GM19193 (cell line): Measurements from ENCODE around the gene SHLD1.

Experiments used
- POLR2A ChIP-seq: IDR thresholded peaks from 4 replicates; pipeline ENCODE4 v1.6.1; 2011; ENCODE audit not compliant: insufficient read depth, insufficient read length; ENCODE audit errors: extremely low read depth

The SHLD1 gene

GRCh38 chr20:5789827-5790226 is 39.6 kb downstream of the SHLD1 start:
- TF ChIP-seq POLR2A = no peak

- TF ChIP-seq POLR2A = no peak
Observed at GRCh38 chr20:5793916-5794315, 43.7 kb downstream of the SHLD1 start.

GRCh38 chr20:5796331-5797040 is 46.3 kb downstream of the SHLD1 start:
- no peak for TF ChIP-seq POLR2A

GRCh38 chr20:5797165-5797564 is 47.0 kb downstream of the SHLD1 start:
- no peak for TF ChIP-seq POLR2A

GRCh38 chr20:5797843-5798462 is 47.8 kb downstream of the SHLD1 start:
- peak; percentile 17 for TF ChIP-seq POLR2A

- no peak for TF ChIP-seq POLR2A
Observed at GRCh38 chr20:5806457-5807263, 56.5 kb downstream of the SHLD1 start.

GRCh38 chr20:5807431-5807830 is 57.2 kb downstream of the SHLD1 start:
- TF ChIP-seq POLR2A = no peak

- TF ChIP-seq POLR2A = no peak
Observed at GRCh38 chr20:5808901-5809300, 58.7 kb downstream of the SHLD1 start.

GRCh38 chr20:5809495-5809894 is 59.3 kb downstream of the SHLD1 start:
- TF ChIP-seq POLR2A = no peak

GRCh38 chr20:5810800-5811422 is 60.7 kb downstream of the SHLD1 start:
- no peak for TF ChIP-seq POLR2A

GRCh38 chr20:5811746-5812145 is 61.5 kb downstream of the SHLD1 start:
- no peak for TF ChIP-seq POLR2A

GRCh38 chr20:5818346-5818681 is 68.1 kb downstream of the SHLD1 start:
- TF ChIP-seq POLR2A = no peak

- TF ChIP-seq POLR2A = no peak
Observed at GRCh38 chr20:5820738-5821137, 70.5 kb downstream of the SHLD1 start.

GRCh38 chr20:5821627-5822215 is 71.5 kb downstream of the SHLD1 start:
- TF ChIP-seq POLR2A = no peak

- no peak for TF ChIP-seq POLR2A
Observed at GRCh38 chr20:5822569-5822968, 72.4 kb downstream of the SHLD1 start.
